Endothelial cell of umbilical vein (primary cell): ENCODE measurements around the gene ADD2. TPM values are rescaled to one million over a fixed set of nuclear protein-coding genes. Genes with fewer than 3 reads are reported as not detected.

Experiments used
- BruUV-seq: library from RNA; stranded (reverse); fragments of 400-500 nt; replicated peaks from 2 replicates; lab custom pipeline; 2021; lab: Mats Ljungman, UMichigan
- CTCF ChIA-PET: fragments of 300-600, 350-600 bp; sonication (Branson Sonifier 250); formaldehyde crosslinking; loops from one replicate; lab custom pipeline; 2021; ENCODE audit warnings: antibody characterized with exemption, inconsistent platforms; lab: Charles Lee
- POLR2A ChIA-PET: fragments of 300-600, 350-600 bp; sonication (Branson Sonifier 250); formaldehyde crosslinking; loops from one replicate; lab custom pipeline; 2021; ENCODE audit warnings: antibody characterized with exemption, inconsistent platforms; lab: Charles Lee
- DNase-seq: peaks from one replicate; pipeline ENCODE4 v3.0.0-alpha.2; 2011; ENCODE audit warnings: low read depth, low spot score
- FAIRE-seq: peaks from 2 replicates; lab custom pipeline; 2011; peaks lifted over from hg19 to GRCh38; lab: Jason Lieb, UNC
- H2AFZ ChIP-seq: 2 replicates; pipeline ENCODE4 v1.6.0; 2012; ENCODE audit warnings: low read depth, low read length, control low read depth, inconsistent platforms
- H3K27ac ChIP-seq: 2 replicates; pipeline ENCODE4 v1.5.1; 2011; ENCODE audit warnings: low read depth, mild to moderate bottlenecking, control low read depth, low read length, moderate library complexity; ENCODE audit not compliant: insufficient read depth
- H3K27me3 ChIP-seq, 2 experiments: 2 replicates each; pipeline versions ENCODE4 v1.6.0 to v1.6.1; 2011; ENCODE audit warnings: low read length in 2 of 2, mixed read lengths in 1 of 2; ENCODE audit not compliant: control insufficient read depth in 2 of 2, insufficient read depth in 2 of 2
- H3K36me3 ChIP-seq, 2 experiments: 2 replicates in 1 of 2; 3 replicates in 1 of 2; pipeline ENCODE4 v1.5.1; 2011; ENCODE audit warnings: low read length in 2 of 2, mild to moderate bottlenecking in 1 of 2, moderate library complexity in 1 of 2; ENCODE audit not compliant: control insufficient read depth in 2 of 2, insufficient read depth in 2 of 2; ENCODE audit errors: extremely low read depth in 1 of 2
- H3K4me1 ChIP-seq: 3 replicates; pipeline ENCODE4 v1.5.1; 2011; ENCODE audit warnings: mild to moderate bottlenecking, low read length; ENCODE audit not compliant: control insufficient read depth, insufficient read depth; ENCODE audit errors: extremely low read depth
- H3K4me2 ChIP-seq: 2 replicates; pipeline ENCODE4 v1.6.1; 2011; ENCODE audit warnings: low read length, control low read depth, mixed read lengths; ENCODE audit not compliant: insufficient read depth
- H3K4me3 ChIP-seq, 3 experiments: fragments of 200-600 bp in 1 of 3; sonication (generic), shearing (Covaris generic) in 1 of 3; replicated peaks in 1 of 3; 2 replicates each; pipeline ENCODE4 v1.5.1; 2011 to 2016; ENCODE audit warnings: control low read depth in 3 of 3, low read length in 3 of 3, mild to moderate bottlenecking in 2 of 3, inconsistent platforms in 1 of 3, low read depth in 1 of 3, moderate library complexity in 1 of 3; ENCODE audit not compliant: insufficient read depth in 1 of 3
- H3K79me2 ChIP-seq: 2 replicates; pipeline ENCODE4 v1.6.0; 2012; ENCODE audit warnings: low read length, inconsistent platforms; ENCODE audit not compliant: control insufficient read depth, insufficient read depth
- H3K9ac ChIP-seq: replicated peaks from 2 replicates; pipeline ENCODE3; 2011; ENCODE audit warnings: low read length, control low read depth; ENCODE audit not compliant: insufficient read depth; ENCODE audit errors: extremely low read depth
- H3K9me1 ChIP-seq: replicated peaks from 3 replicates; pipeline ENCODE4 v1.6.0; 2011; ENCODE audit warnings: mild to moderate bottlenecking, low read length; ENCODE audit not compliant: control insufficient read depth, insufficient read depth; ENCODE audit errors: extremely low read depth
- H3K9me3 ChIP-seq: replicated peaks from 2 replicates; pipeline ENCODE4 v1.5.1; 2012; ENCODE audit warnings: low read length, inconsistent platforms; ENCODE audit not compliant: control insufficient read depth, insufficient read depth
- H4K20me1 ChIP-seq: replicated peaks from 2 replicates; pipeline ENCODE3; 2011; ENCODE audit warnings: mild to moderate bottlenecking, low read length; ENCODE audit not compliant: control insufficient read depth, insufficient read depth; ENCODE audit errors: extremely low read depth
- CTCF ChIP-seq, 2 donors: IDR thresholded peaks; 1 replicate in 1 of 2; 2 replicates in 1 of 2; pipeline ENCODE4 v1.5.1; 2011; ENCODE audit warnings: low read length in 2 of 2, mild to moderate bottlenecking in 2 of 2, moderate library complexity in 2 of 2, control low read depth in 1 of 2, inconsistent platforms in 1 of 2, low read depth in 1 of 2; ENCODE audit not compliant: insufficient read depth in 1 of 2; ENCODE audit errors: extremely low read depth in 1 of 2
- EZH2 ChIP-seq: IDR thresholded peaks from 2 replicates; pipeline ENCODE4 v1.6.1; 2012; ENCODE audit warnings: borderline replicate concordance, low read depth, mild to moderate bottlenecking, moderate library complexity, low read length, inconsistent platforms; ENCODE audit not compliant: severe bottlenecking
- FOS ChIP-seq: IDR thresholded peaks from 2 replicates; pipeline ENCODE4 v1.6.1; 2011; ENCODE audit warnings: mild to moderate bottlenecking, low read length, moderate library complexity, borderline replicate concordance; ENCODE audit not compliant: insufficient read depth
- GATA2 ChIP-seq: IDR thresholded peaks from 2 replicates; pipeline ENCODE4 v1.7.0; 2011; ENCODE audit warnings: low read depth, mild to moderate bottlenecking, moderate library complexity, mixed read lengths, low read length; ENCODE audit not compliant: insufficient read length, insufficient read depth
- JUN ChIP-seq: IDR thresholded peaks from 2 replicates; pipeline ENCODE4 v1.6.1; 2011; ENCODE audit warnings: borderline replicate concordance, low read depth; ENCODE audit not compliant: insufficient read length, insufficient read depth
- MAX ChIP-seq: IDR thresholded peaks from 2 replicates; pipeline ENCODE4 v1.6.1; 2011; ENCODE audit not compliant: insufficient read depth, insufficient read length
- MYC ChIP-seq: IDR thresholded peaks from one replicate; pipeline ENCODE4 v1.6.1; 2011; ENCODE audit warnings: mild to moderate bottlenecking, low read depth, low read length
- POLR2A ChIP-seq: IDR thresholded peaks from 2 replicates; pipeline ENCODE4 v1.6.1; 2012; ENCODE audit warnings: low read depth, mild to moderate bottlenecking, control low read depth, low read length
- POLR2AphosphoS5 ChIP-seq: IDR thresholded peaks from 2 replicates; pipeline ENCODE4 v1.6.1; 2012; ENCODE audit warnings: low read depth, mild to moderate bottlenecking, control low read depth, low read length, moderate library complexity; ENCODE audit not compliant: insufficient read depth
- dilution Hi-C: fragments of 300-500 bp; cut with MboI; formaldehyde crosslinking; loops from one replicate; pipeline ENCODE4 v1.15.0; 2019; ENCODE audit warnings: low sequenced_read_pairs; ENCODE audit not compliant: extremely low pct_ligation_motif_present
- intact Hi-C: fragments of 100-400 bp; cut with micrococcal nuclease; formaldehyde crosslinking; loops from one replicate; pipeline ENCODE4 v1.10.0; 2022
- polyA plus RNA-seq, 4 experiments: library from polyadenylated mRNA; depleted of rRNA in 3 of 4; stranded (reverse) in 3 of 4; unstranded in 1 of 4; fragments of >200 nt; gene quantifications; 2 replicates each; pipeline versions ENCODE4 v1.2.1 to v1.2.3, GENCODE V29; 2011 to 2012; ENCODE audit warnings: missing spikeins in 1 of 4
- total RNA-seq: library from RNA; stranded (reverse); gene quantifications from 2 replicates; pipeline ENCODE4 v1.2.3, GENCODE V29; 2021

Gene ADD2
- total and polyA plus RNA-seq, 2 donors (not counting 3 experiments of a cell fraction or from before 2014, with no cell fraction given): 0.17 TPM; not detected in 1

- dilution Hi-C loops: no loop called here
- Histone ChIP-seq H3K9ac (no peak overlapping the region), H3K79me2 (no peaks in the 10 kb centered on the region), H4K20me1 (no peaks in the 10 kb centered on the region), H3K27ac (no peak overlapping the region), H3K4me2 (no peak overlapping the region), H3K4me3 (no peak overlapping the region), H3K36me3 (no peaks in the 10 kb centered on the region), H3K4me1 (no peaks in the 10 kb centered on the region), H3K9me3 (no peaks in the 10 kb centered on the region), H3K9me1 (no peaks in the 10 kb centered on the region), H2AFZ (no peak overlapping the region), H3K27me3 (peaks cover 21 to 22% of the 10 kb centered on the region in 2 experiments)
- no TSS peak for BruUV-seq
- no peak for DNase-seq
- intact Hi-C loops: no loop called here
- ChIA-PET POLR2A (no interaction called here), CTCF (interaction anchor here (0.7 to 3.2 kb wide), 3 partner anchors 9 to 91 kb away, joined by 3 to 17 read pairs (median 5); partner anchors contain the start of gene FIGLA)
- no peak for FAIRE-seq
- no peak for TF ChIP-seq MYC
- TF ChIP-seq POLR2A: no peak
- no peak for TF ChIP-seq FOS
- no peak for TF ChIP-seq MAX
- no peak for TF ChIP-seq EZH2
- TF ChIP-seq CTCF (IDR thresholded peaks at IDR 0.05; ENCODE audit: extremely low read depth in 1 of 2, insufficient read depth in 1 of 2, low read depth in 1 of 2, low read length in 2 of 2): no peak
- no peak for TF ChIP-seq JUN
- no peak for TF ChIP-seq POLR2AphosphoS5
- no peak for TF ChIP-seq GATA2
These were observed 12.0 kb upstream of the ADD2 start for GRCh38 chr2:70779911-70780545.
